GM21447 (cell line): ENCODE data around the gene ATG2A.

Experiments used
- ATAC-seq: cut with Tn5 transposase; IDR thresholded peaks from one replicate; pipeline ENCODE4 v1.9.1; 2021; ENCODE audit not compliant: unreplicated experiment

The ATG2A gene

GRCh38 chr11:64872790-64873488, 44.1 kb downstream of the ATG2A start:
- ATAC-seq = no peak

GRCh38 chr11:64871492-64871891, 45.5 kb downstream of the ATG2A start:
- no peak for ATAC-seq

- ATAC-seq = no peak
Observed at GRCh38 chr11:64870893-64871466, 46.0 kb downstream of the ATG2A start.

GRCh38 chr11:64870176-64870892, 46.7 kb downstream of the ATG2A start:
- ATAC-seq = no peak

- no peak for ATAC-seq
Observed at GRCh38 chr11:64869571-64870175, 47.3 kb downstream of the ATG2A start.

GRCh38 chr11:64868904-64869570, 48.0 kb downstream of the ATG2A start:
- ATAC-seq = no peak

- no peak for ATAC-seq
Observed at GRCh38 chr11:64867748-64868462, 49.1 kb downstream of the ATG2A start.

- ATAC-seq = no peak
Observed at GRCh38 chr11:64866173-64866491, 50.9 kb downstream of the ATG2A start.

- ATAC-seq = peak; percentile 39
Observed at GRCh38 chr11:64865286-64866172, 51.5 kb downstream of the ATG2A start.

GRCh38 chr11:64864473-64865285, 52.3 kb downstream of the ATG2A start:
- peak; percentile 29 for ATAC-seq

- ATAC-seq = no peak
Observed at GRCh38 chr11:64864135-64864472, 52.9 kb downstream of the ATG2A start.

GRCh38 chr11:64863391-64864060, 53.5 kb downstream of the ATG2A start:
- ATAC-seq = no peak

- ATAC-seq = no peak
Observed at GRCh38 chr11:64862987-64863390, 54.0 kb downstream of the ATG2A start.

GRCh38 chr11:64861227-64861975, 55.6 kb downstream of the ATG2A start:
- no peak for ATAC-seq

GRCh38 chr11:64859542-64860414, 57.2 kb downstream of the ATG2A start:
- ATAC-seq = peak; percentile 67

- peak; percentile 22 for ATAC-seq
Observed at GRCh38 chr11:64858467-64859263, 58.3 kb downstream of the ATG2A start.
